Neural crest cell (in vitro differentiated cells): ENCODE data around the gene GRM1. TPM values are rescaled to one million over a fixed set of nuclear protein-coding genes. Genes with fewer than 3 reads are reported as not detected.
A peak's percentile ranks its signal among the peaks of the same experiment; 100 is the strongest.

Experiments used
- DNase-seq: peaks from one replicate; pipeline ENCODE4 v3.0.0; 2021; ENCODE audit warnings: low read depth, mixed read lengths, low spot score
- H3K27ac Mint-ChIP-seq: one replicate; pipeline ENCODE4 v1.8.0; 2021; ENCODE audit warnings: mild to moderate bottlenecking, mixed read lengths; ENCODE audit not compliant: unreplicated experiment
- H3K27me3 Mint-ChIP-seq: 2 replicates; pipeline ENCODE4 v1.8.0; 2021; ENCODE audit warnings: low read depth, mild to moderate bottlenecking, mixed read lengths
- H3K36me3 Mint-ChIP-seq: 2 replicates; pipeline ENCODE4 v1.8.0; 2021; ENCODE audit warnings: low read depth, mild to moderate bottlenecking, mixed read lengths
- H3K4me1 Mint-ChIP-seq: 2 replicates; pipeline ENCODE4 v1.8.0; 2021; ENCODE audit warnings: mixed read lengths
- H3K4me3 Mint-ChIP-seq: one replicate; pipeline ENCODE4 v1.8.0; 2021; ENCODE audit warnings: mild to moderate bottlenecking, mixed read lengths
- H3K9me3 Mint-ChIP-seq: 2 replicates; pipeline ENCODE4 v1.8.0; 2021; ENCODE audit warnings: mixed read lengths
- total RNA-seq: library from RNA; stranded (reverse); gene quantifications from 2 replicates; pipeline ENCODE4 v1.2.1, GENCODE V29; 2021
- TF ChIP-seq, protein P1 (sequence below): fragments of 200-600 bp; sonication (generic); conservative IDR thresholded peaks from 2 replicates; pipeline ENCODE4 v1.5.0; 2021; ENCODE audit warnings: antibody characterized with exemption, mild to moderate bottlenecking

Gene GRM1
- total RNA-seq, 1 donor from 2014 or later: 0.63 TPM

- Mint-ChIP-seq H3K9me3 (peaks cover 2% of the 10 kb centered on the region), H3K27me3 (no peaks in the 10 kb centered on the region), H3K4me1 (peaks cover 13% of the 10 kb centered on the region), H3K4me3 (no peak overlapping the region), H3K36me3 (no peaks in the 10 kb centered on the region), H3K27ac (peak overlapping the region; percentile 16)
- DNase-seq: no peak
- TF ChIP-seq, protein P1, sequence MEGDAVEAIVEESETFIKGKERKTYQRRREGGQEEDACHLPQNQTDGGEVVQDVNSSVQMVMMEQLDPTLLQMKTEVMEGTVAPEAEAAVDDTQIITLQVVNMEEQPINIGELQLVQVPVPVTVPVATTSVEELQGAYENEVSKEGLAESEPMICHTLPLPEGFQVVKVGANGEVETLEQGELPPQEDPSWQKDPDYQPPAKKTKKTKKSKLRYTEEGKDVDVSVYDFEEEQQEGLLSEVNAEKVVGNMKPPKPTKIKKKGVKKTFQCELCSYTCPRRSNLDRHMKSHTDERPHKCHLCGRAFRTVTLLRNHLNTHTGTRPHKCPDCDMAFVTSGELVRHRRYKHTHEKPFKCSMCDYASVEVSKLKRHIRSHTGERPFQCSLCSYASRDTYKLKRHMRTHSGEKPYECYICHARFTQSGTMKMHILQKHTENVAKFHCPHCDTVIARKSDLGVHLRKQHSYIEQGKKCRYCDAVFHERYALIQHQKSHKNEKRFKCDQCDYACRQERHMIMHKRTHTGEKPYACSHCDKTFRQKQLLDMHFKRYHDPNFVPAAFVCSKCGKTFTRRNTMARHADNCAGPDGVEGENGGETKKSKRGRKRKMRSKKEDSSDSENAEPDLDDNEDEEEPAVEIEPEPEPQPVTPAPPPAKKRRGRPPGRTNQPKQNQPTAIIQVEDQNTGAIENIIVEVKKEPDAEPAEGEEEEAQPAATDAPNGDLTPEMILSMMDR: no peak
Measured at GRCh38 chr6:146289816-146290588, 261.1 kb downstream of the GRM1 start.

DNA sequence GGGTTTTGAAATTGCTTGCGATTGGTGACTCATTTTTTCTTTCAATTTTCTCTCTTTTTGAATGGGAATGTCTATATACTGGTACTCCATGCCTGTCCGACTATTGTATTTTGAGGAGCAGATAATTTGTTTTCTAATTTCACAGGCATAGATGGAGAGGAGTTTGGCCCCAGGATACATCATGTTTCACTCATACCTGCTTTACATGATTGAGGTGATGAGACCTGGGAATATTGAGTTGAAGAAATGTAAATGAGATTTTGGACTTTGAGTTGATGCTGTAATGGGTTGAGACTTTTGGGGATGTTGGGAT lies 261.7 kb downstream of the GRM1 start:
- Mint-ChIP-seq H3K27ac (no peak overlapping the region), H3K27me3 (no peaks in the 10 kb centered on the region), H3K4me1 (peaks cover 13% of the 10 kb centered on the region), H3K36me3 (no peaks in the 10 kb centered on the region), H3K4me3 (no peak overlapping the region), H3K9me3 (peaks cover 2% of the 10 kb centered on the region)
- no peak for DNase-seq
- TF ChIP-seq, protein P1: no peak

DNA sequence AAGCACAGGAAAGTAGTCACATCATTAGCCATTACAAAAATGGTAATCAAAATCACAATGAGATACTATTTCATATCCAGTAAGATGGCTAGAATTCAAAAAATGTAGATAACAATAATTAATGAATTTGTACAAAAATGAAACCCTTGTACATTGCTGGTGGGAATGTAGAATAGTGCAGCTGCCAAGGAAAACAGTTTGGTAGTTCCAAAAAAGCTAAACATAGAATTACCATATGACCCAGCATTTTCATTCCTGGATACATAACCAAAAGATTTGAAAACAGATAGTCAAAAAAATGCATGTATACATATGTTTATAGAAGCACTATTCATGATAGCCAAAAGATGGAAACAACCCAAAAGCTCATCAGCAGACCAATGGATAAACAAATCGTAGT lies 263.6 kb downstream of the GRM1 start:
- TF ChIP-seq, protein P1: no peak
- H3K4me1 Mint-ChIP-seq: peaks cover 13% of the 10 kb centered on the region

GRCh38 chr6:146295695-146296094 lies 266.8 kb downstream of the GRM1 start:
- Mint-ChIP-seq H3K4me1 (peaks cover 2% of the 10 kb centered on the region), H3K27me3 (no peaks in the 10 kb centered on the region), H3K36me3 (no peaks in the 10 kb centered on the region), H3K4me3 (no peak overlapping the region), H3K9me3 (no peaks in the 10 kb centered on the region), H3K27ac (no peak overlapping the region)
- DNase-seq: no peak
- TF ChIP-seq, protein P1: no peak

More for the DNA sequence above, 263.6 kb downstream of the GRM1 start:
- no peak for DNase-seq
- Mint-ChIP-seq H3K36me3 (no peaks in the 10 kb centered on the region), H3K4me3 (no peak overlapping the region), H3K9me3 (peaks cover 2% of the 10 kb centered on the region), H3K27ac (no peak overlapping the region), H3K27me3 (no peaks in the 10 kb centered on the region)

- DNase-seq: no peak
- H3K4me3 Mint-ChIP-seq: no peak overlapping the region
- no peaks in the 10 kb centered on the region for H3K27me3 Mint-ChIP-seq
- H3K36me3 Mint-ChIP-seq: no peaks in the 10 kb centered on the region
- H3K9me3 Mint-ChIP-seq: no peaks in the 10 kb centered on the region
- no peaks in the 10 kb centered on the region for H3K4me1 Mint-ChIP-seq
- H3K27ac Mint-ChIP-seq: no peak overlapping the region
- TF ChIP-seq, protein P1: no peak
Measured at GRCh38 chr6:146297815-146298214, 269.0 kb downstream of the GRM1 start.
